Upper lobe of left lung (tissue), 4 donors: ENCODE measurements around the gene ANP32A.

ENCODE experiments used
- CTCF ChIP-seq, 6 experiments: fragments of 450-650 bp in 4 of 6; fragments of 200-600 bp in 2 of 6; sonication (generic) in 2 of 6; IDR thresholded peaks; one replicate each; pipeline ENCODE4 v1.5.1; 2016 to 2019; ENCODE audit warnings: antibody characterized with exemption in 6 of 6
- EP300 ChIP-seq, 4 donors: sonication (generic); formaldehyde crosslinking; IDR thresholded peaks; one replicate each; pipeline ENCODE4 v1.5.1; 2017; ENCODE audit warnings: antibody characterized with exemption in 4 of 4, control low read depth in 2 of 4
- POLR2A ChIP-seq, 4 donors: fragments of 450-650 bp; IDR thresholded peaks; one replicate each; pipeline ENCODE4 v1.5.1; 2016 to 2017; ENCODE audit warnings: antibody characterized with exemption in 4 of 4, mild to moderate bottlenecking in 2 of 4
- POLR2AphosphoS5 ChIP-seq, 2 donors: sonication (generic); formaldehyde crosslinking; IDR thresholded peaks; one replicate each; pipeline ENCODE4 v1.5.1; 2017; ENCODE audit warnings: antibody characterized with exemption in 2 of 2

- TF ChIP-seq CTCF (IDR thresholded peaks at IDR 0.05) (no peak), POLR2A (IDR thresholded peaks at IDR 0.05) (no peak), POLR2AphosphoS5 (IDR thresholded peaks at IDR 0.05) (no peak), EP300 (IDR thresholded peaks at IDR 0.05) (no peak)
Observed at GRCh38 chr15:68778876-68779275, 41.8 kb downstream of the ANP32A start.
